Trophoblast cell (in vitro differentiated cells and primary cell): Measurements from ENCODE around the gene SFTA2.

ENCODE experiments used
- DNase-seq, 2 donors: peaks; one replicate each; pipeline ENCODE4 v3.0.0-alpha.2; 2016
- H2AFZ ChIP-seq: 2 replicates; pipeline ENCODE4 v1.6.1; 2013; ENCODE audit warnings: low read length, moderate library complexity, mild to moderate bottlenecking; ENCODE audit not compliant: insufficient read depth, poor library complexity
- H2AK5ac ChIP-seq: 2 replicates; pipeline ENCODE4 v1.6.1; 2013; ENCODE audit warnings: mild to moderate bottlenecking, low read length
- H2BK120ac ChIP-seq: 2 replicates; pipeline ENCODE4 v1.6.1; 2013; ENCODE audit warnings: low read length, mild to moderate bottlenecking, moderate library complexity; ENCODE audit not compliant: insufficient read depth, poor library complexity
- H2BK12ac ChIP-seq: 2 replicates; pipeline ENCODE4 v1.6.1; 2013; ENCODE audit warnings: mild to moderate bottlenecking, low read length, moderate library complexity
- H2BK5ac ChIP-seq: 2 replicates; pipeline ENCODE4 v1.6.1; 2013; ENCODE audit warnings: low read length, low read depth, moderate library complexity, mild to moderate bottlenecking; ENCODE audit not compliant: poor library complexity
- H3K14ac ChIP-seq: 2 replicates; pipeline ENCODE4 v1.6.1; 2013; ENCODE audit warnings: mild to moderate bottlenecking, low read length
- H3K18ac ChIP-seq: 2 replicates; pipeline ENCODE4 v1.6.1; 2013; ENCODE audit warnings: mild to moderate bottlenecking, low read length
- H3K23ac ChIP-seq: 2 replicates; pipeline ENCODE4 v1.6.1; 2013; ENCODE audit warnings: low read length
- H3K27ac ChIP-seq: 2 replicates; pipeline ENCODE4 v1.5.1; 2013; ENCODE audit warnings: low read depth, mild to moderate bottlenecking, inconsistent platforms, low read length, moderate library complexity
- H3K27me3 ChIP-seq: 2 replicates; pipeline ENCODE4 v1.6.1; 2013; ENCODE audit warnings: inconsistent platforms, mild to moderate bottlenecking, low read length, moderate library complexity; ENCODE audit not compliant: insufficient read depth
- H3K36me3 ChIP-seq, 2 experiments: 1 replicate in 1 of 2; 2 replicates in 1 of 2; pipeline ENCODE4 v1.6.1; 2013; ENCODE audit warnings: low read length in 2 of 2, mild to moderate bottlenecking in 2 of 2, moderate library complexity in 1 of 2; ENCODE audit not compliant: insufficient read depth in 2 of 2, control insufficient read depth in 1 of 2
- H3K4ac ChIP-seq: 2 replicates; pipeline ENCODE4 v1.6.1; 2013; ENCODE audit warnings: low read depth, mild to moderate bottlenecking, low read length, moderate library complexity
- H3K4me1 ChIP-seq, 2 experiments: 1 replicate in 1 of 2; 2 replicates in 1 of 2; pipeline ENCODE4 v1.6.1; 2013; ENCODE audit warnings: low read length in 2 of 2, mild to moderate bottlenecking in 2 of 2, moderate library complexity in 1 of 2; ENCODE audit not compliant: insufficient read depth in 2 of 2, control insufficient read depth in 1 of 2
- H3K4me2 ChIP-seq: 2 replicates; pipeline ENCODE4 v1.6.1; 2013; ENCODE audit warnings: inconsistent platforms, mild to moderate bottlenecking, low read length, moderate library complexity
- H3K4me3 ChIP-seq: 2 replicates; pipeline ENCODE4 v1.5.1; 2013; ENCODE audit warnings: mild to moderate bottlenecking, low read depth, low read length, inconsistent platforms
- H3K79me1 ChIP-seq: one replicate; pipeline ENCODE4 v1.6.1; 2013; ENCODE audit warnings: low read length
- H3K79me2 ChIP-seq: 2 replicates; pipeline ENCODE4 v1.6.1; 2013; ENCODE audit warnings: low read length, mild to moderate bottlenecking; ENCODE audit not compliant: control insufficient read depth, insufficient read depth, poor library complexity
- H3K9ac ChIP-seq: 2 replicates; pipeline ENCODE4 v1.6.1; 2013; ENCODE audit warnings: mild to moderate bottlenecking, low read length
- H3K9me3 ChIP-seq: 2 replicates; pipeline ENCODE4 v1.6.1; 2013; ENCODE audit warnings: low read depth, mild to moderate bottlenecking, control low read depth, inconsistent platforms, low read length; ENCODE audit not compliant: insufficient read depth
- H4K12ac ChIP-seq: 2 replicates; pipeline ENCODE4 v1.6.1; 2013; ENCODE audit warnings: low read depth, mild to moderate bottlenecking, low read length, moderate library complexity
- H4K8ac ChIP-seq: 2 replicates; pipeline ENCODE4 v1.6.1; 2013; ENCODE audit warnings: low read depth, mild to moderate bottlenecking, low read length, moderate library complexity
- H4K91ac ChIP-seq: one replicate; pipeline ENCODE4 v1.6.1; 2013; ENCODE audit warnings: low read depth, mild to moderate bottlenecking, low read length, moderate library complexity
- WGBS: extraction: QIAGEN DNeasy Blood & Tissue Kit; methylation state at CpG from one replicate; pipeline ENCODE4 v1.1.7; 2013; ENCODE audit warnings: missing lambda C conversion rate; ENCODE audit not compliant: insufficient read length, insufficient coverage; ENCODE audit errors: extremely low coverage; 5-methylcytosine and 5-hydroxymethylcytosine counted together

SFTA2 gene

GRCh38 chr6:30938730-30939129 is 6.8 kb upstream of the SFTA2 start:
- Histone ChIP-seq H3K27me3 (no peaks in the 10 kb centered on the region), H2BK120ac (no peak overlapping the region), H3K27ac (no peak overlapping the region), H3K79me1 (peaks cover 3% of the 10 kb centered on the region), H3K9me3 (no peaks in the 10 kb centered on the region), H3K14ac (no peak overlapping the region), H4K8ac (no peak overlapping the region), H3K4me3 (no peak overlapping the region), H3K9ac (no peak overlapping the region), H2BK5ac (no peak overlapping the region), H2AK5ac (no peak overlapping the region), H3K4ac (no peak overlapping the region), H4K12ac (no peak overlapping the region), H3K79me2 (no peaks in the 10 kb centered on the region), H4K91ac (no peak overlapping the region), H3K23ac (no peak overlapping the region), H3K4me2 (no peak overlapping the region), H3K36me3 (no peaks in the 10 kb centered on the region), H3K4me1 (peaks cover 9 to 13% of the 10 kb centered on the region in 2 experiments), H2AFZ (no peak overlapping the region), H3K18ac (no peak overlapping the region), H2BK12ac (no peak overlapping the region)
- no CpG with 5 or more reads among the region's 4 CpGs for WGBS
- DNase-seq: no peak

GRCh38 chr6:30937265-30937664 is 5.3 kb upstream of the SFTA2 start:
- Histone ChIP-seq H3K4me1 (peaks cover 4 to 8% of the 10 kb centered on the region in 2 experiments), H3K4me3 (no peak overlapping the region), H3K9ac (no peak overlapping the region)

DNA sequence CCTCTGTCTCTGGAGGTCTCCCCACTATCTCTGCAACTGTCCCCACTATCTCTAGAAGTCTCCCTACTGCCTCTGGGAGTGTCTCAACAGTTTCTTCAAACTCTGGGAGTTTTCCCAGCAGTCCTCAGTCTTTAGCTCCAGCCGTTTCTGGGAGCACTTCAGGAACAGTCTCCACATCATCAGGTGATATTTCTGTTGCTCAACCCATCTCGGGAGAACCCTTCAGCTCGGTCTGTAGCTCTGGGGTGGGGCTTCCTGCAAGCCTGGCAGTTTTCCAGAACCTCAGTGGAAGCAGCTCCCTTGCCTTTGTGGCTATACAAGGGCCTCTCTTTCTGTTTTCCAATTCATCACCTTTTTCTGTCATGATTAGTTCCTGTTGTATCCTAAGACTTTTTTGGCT is 3.0 kb upstream of the SFTA2 start:
- H3K27me3 ChIP-seq: no peaks in the 10 kb centered on the region
- WGBS: no CpG with 5 or more reads among the region's 3 CpGs
- no peak overlapping the region for H2BK120ac ChIP-seq
- no peak overlapping the region for H2BK12ac ChIP-seq
- H3K4ac ChIP-seq: no peak overlapping the region
- H3K36me3 ChIP-seq: no peaks in the 10 kb centered on the region
- DNase-seq: no peak
- H4K12ac ChIP-seq: no peak overlapping the region
- H3K23ac ChIP-seq: no peak overlapping the region
- no peak overlapping the region for H2AK5ac ChIP-seq
- H3K4me1 ChIP-seq: peaks cover 6 to 14% of the 10 kb centered on the region in 2 experiments
- H3K9me3 ChIP-seq: peaks cover 2% of the 10 kb centered on the region
- H3K79me1 ChIP-seq: no peaks in the 10 kb centered on the region
- H3K4me2 ChIP-seq: no peak overlapping the region
- H4K91ac ChIP-seq: no peak overlapping the region
- no peak overlapping the region for H2BK5ac ChIP-seq
- no peak overlapping the region for H2AFZ ChIP-seq
- H3K79me2 ChIP-seq: no peaks in the 10 kb centered on the region
- H4K8ac ChIP-seq: no peak overlapping the region
- no peak overlapping the region for H3K9ac ChIP-seq
- H3K4me3 ChIP-seq: no peak overlapping the region
- H3K18ac ChIP-seq: no peak overlapping the region
- no peak overlapping the region for H3K27ac ChIP-seq
- H3K14ac ChIP-seq: no peak overlapping the region

More at GRCh38 chr6:30937265-30937664, 5.3 kb upstream of the SFTA2 start:
- H3K79me1 ChIP-seq: peaks cover under 1% of the 10 kb centered on the region
- no peak overlapping the region for H2AFZ ChIP-seq
- no peak overlapping the region for H3K27ac ChIP-seq
- peaks cover 2% of the 10 kb centered on the region for H3K9me3 ChIP-seq
- H3K4me2 ChIP-seq: no peak overlapping the region
- no peak overlapping the region for H2AK5ac ChIP-seq
- no peaks in the 10 kb centered on the region for H3K36me3 ChIP-seq
- no peak overlapping the region for H4K12ac ChIP-seq
- H2BK120ac ChIP-seq: no peak overlapping the region
- no peaks in the 10 kb centered on the region for H3K27me3 ChIP-seq
- no peak overlapping the region for H4K8ac ChIP-seq
- no peak overlapping the region for H3K4ac ChIP-seq
- H3K79me2 ChIP-seq: no peaks in the 10 kb centered on the region
- no peak overlapping the region for H3K23ac ChIP-seq
- no peak overlapping the region for H2BK5ac ChIP-seq
- WGBS: no CpG with 5 or more reads among the region's 6 CpGs
- H3K14ac ChIP-seq: no peak overlapping the region
- H4K91ac ChIP-seq: no peak overlapping the region
- H3K18ac ChIP-seq: no peak overlapping the region
- no peak overlapping the region for H2BK12ac ChIP-seq
- no peak for DNase-seq

- H3K4ac ChIP-seq: no peak overlapping the region
- H3K36me3 ChIP-seq: no peaks in the 10 kb centered on the region
- H2BK12ac ChIP-seq: no peak overlapping the region
- no peaks in the 10 kb centered on the region for H3K27me3 ChIP-seq
- no peak overlapping the region for H3K18ac ChIP-seq
- no peak overlapping the region for H2AFZ ChIP-seq
- H4K12ac ChIP-seq: no peak overlapping the region
- no peak overlapping the region for H3K27ac ChIP-seq
- H3K23ac ChIP-seq: no peak overlapping the region
- peaks cover 4% of the 10 kb centered on the region for H3K9me3 ChIP-seq
- no peak for DNase-seq
- peaks cover 6 to 14% of the 10 kb centered on the region in 2 experiments for H3K4me1 ChIP-seq
- H3K9ac ChIP-seq: no peak overlapping the region
- H3K4me3 ChIP-seq: no peak overlapping the region
- H2AK5ac ChIP-seq: no peak overlapping the region
- H3K14ac ChIP-seq: no peak overlapping the region
- no peak overlapping the region for H3K4me2 ChIP-seq
- H4K8ac ChIP-seq: no peak overlapping the region
- no peak overlapping the region for H4K91ac ChIP-seq
- H3K79me2 ChIP-seq: no peaks in the 10 kb centered on the region
- no peak overlapping the region for H2BK120ac ChIP-seq
- H3K79me1 ChIP-seq: no peaks in the 10 kb centered on the region
- no peak overlapping the region for H2BK5ac ChIP-seq
- WGBS: no CpG with 5 or more reads among the region's 6 CpGs
These were observed 845 bp upstream of the SFTA2 start for GRCh38 chr6:30932665-30933365.
